GM19238 (cell line): ENCODE results near the gene ARHGAP4.

Experiments
- DNase-seq: peaks from one replicate; pipeline ENCODE4 v3.0.0; 2011; ENCODE audit warnings: low spot score; ENCODE audit not compliant: insufficient read length

ARHGAP4 gene

DNA sequence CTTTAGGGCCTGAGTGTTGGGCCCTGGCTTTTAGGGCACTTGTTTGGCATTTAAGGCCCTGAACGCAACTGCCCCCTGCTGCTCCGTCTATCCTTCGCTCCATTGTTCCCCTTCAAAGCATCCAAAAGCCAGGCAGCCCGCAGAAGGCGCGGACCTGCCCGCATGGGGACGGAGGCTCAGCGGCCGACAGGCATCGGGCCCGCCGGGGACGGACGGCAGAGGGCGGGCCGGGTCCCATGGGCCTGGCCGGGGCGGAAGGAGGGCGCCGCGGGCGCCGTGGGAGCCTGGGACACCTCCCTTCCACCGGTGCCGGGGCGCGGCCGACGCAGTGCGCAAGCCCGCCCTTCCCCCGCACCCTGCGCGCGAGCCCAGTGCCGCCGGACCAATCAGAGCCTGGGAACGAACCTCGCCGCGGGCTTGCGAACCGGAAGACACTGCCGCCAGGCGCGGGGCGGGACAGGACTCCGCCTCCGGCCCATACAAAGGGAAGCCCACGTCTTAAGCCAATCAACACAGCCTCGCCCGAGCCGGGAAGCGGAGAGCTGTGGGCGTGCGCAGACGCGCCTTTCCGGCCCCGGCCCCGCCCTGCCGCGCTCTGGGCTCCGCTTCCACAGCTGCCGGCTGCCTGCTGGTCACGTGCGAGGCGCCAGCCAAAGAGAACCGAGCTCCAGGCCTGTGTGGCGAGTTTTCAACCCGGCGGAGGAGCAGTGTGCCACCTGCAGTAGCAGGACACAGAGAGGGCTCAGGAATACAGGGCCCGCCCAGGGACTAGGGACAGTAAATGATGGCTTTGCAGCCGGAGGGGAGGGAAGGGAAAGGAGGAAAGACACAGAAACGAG, 2.1 kb upstream of the ARHGAP4 start:
- DNase-seq = peak; percentile 99

- no peak for DNase-seq
These were observed 1.5 kb upstream of the ARHGAP4 start for GRCh38 chrX:153927672-153927921.

- DNase-seq = peak; percentile 95
These were observed 1.0 kb upstream of the ARHGAP4 start for GRCh38 chrX:153926858-153927671.

- no peak for DNase-seq
These were observed 441 bp upstream of the ARHGAP4 start for GRCh38 chrX:153926552-153926857.

DNA sequence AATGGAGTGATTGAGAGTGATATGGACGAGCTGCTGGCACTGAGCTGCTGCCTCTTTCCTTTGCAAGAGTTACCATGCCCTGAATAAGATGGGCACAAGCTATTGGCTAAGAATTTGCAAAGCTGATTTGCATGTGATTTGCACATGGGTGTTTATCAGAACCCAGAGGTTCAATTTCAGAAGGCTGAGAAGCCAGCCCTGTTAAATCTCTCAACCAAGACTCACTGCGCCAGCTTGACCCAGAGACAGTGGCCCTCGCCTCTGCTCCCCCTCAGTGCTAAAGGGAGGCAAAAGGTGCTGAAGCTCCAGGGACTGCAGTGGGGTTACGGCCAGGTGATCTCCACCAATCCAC, 701 bp downstream of the ARHGAP4 start:
- DNase-seq = peak; percentile 35

DNA sequence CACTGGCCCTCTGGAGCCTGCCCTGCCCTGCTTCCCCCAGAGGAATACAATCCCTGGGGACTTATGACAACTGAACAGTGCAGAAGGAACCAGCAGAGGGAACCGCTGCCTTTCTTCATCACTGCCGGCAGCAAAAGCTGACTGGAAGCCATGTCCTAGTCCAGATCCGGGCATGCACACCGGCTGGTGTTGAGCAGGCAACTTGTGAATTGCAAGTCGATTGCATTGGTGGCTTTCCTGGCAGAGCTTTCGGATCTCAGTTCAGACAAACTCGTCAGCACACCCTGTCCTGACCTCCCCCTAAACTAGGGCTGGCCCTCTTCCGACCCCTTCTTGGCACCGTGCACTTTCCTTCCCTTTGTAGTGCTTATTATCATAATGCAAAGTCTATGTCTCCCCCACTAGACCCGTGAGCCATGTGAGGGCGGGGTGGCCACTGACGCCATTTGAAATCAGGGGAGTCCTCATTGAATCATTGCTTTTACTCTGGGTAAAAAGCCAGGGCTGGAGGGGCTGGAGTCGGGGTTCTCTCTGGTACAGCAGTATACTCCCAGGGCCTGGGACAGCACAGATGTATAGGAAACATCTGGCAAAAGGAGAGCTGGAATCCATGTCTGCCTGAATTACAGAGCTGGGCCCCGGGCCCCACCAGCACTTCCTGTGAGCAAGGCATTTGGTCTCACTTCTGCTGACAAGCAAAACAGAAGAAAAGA, 1.8 kb downstream of the ARHGAP4 start:
- peak; percentile 54 for DNase-seq

DNA sequence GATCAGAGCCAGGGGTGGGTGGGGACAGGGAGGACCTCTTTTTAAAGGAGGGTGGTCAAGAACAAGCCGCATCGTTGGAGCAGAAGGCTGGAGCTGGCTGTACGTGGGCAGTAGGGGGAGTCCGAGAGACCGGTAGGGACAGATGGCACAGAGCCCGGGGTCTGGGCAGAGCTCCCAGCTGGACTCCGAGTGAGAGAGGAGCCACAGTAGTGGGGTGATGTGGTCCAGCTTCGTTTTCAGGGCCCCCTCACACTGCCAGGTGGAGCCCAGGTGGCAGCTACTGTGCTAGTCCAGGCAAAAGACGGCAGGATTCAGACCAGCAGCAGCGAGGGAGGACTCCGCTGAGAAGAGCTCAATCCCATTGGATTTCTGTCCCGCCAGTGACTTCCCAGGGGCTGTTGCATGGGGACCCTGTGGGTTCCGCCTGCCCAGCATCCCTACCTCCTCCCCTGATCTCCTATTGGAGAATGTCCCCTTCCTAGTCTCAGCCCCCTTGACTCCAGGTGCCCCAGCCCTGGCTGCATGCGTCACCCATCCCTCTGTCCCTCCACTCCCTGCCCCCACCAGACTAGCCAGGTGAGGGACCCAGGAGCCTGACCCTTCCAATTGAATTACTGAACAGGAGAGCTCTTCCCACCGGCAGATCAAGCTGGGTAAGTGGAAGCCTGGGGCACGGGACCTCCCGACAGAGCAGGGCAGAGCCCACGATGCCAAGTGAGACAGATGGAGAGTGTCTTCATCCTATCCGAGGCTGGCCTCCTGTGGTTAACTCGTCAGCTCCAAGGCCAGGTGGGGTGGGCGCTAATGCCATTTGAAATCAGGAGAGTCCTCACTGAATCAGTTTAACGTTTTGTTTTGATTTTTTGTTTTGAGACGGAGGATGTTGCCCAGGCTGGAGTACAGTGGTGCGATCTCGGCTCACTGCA, 2.9 kb downstream of the ARHGAP4 start:
- DNase-seq = no peak

- DNase-seq = no peak
These were observed 4.3 kb downstream of the ARHGAP4 start for GRCh38 chrX:153921511-153922446.

DNA sequence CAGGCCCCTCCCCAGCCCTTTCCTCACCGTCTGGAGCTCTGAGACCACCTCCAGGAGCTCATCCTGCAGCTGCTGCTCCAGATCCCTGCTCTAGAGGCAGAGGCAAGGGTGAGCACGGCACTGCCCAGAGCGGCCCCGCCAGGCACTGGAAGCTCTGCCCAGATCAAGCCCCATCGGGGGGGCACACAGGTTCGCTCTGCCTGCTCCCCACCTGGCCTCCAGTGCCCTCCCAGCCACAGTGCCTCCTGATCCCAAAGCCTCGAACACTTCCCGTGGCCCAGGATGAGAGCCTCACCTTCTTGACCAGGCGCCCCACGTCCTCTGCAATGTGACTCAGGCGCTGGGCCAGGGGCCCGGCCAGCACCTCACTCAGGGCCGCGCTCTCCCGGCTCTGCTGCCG, 5.0 kb downstream of the ARHGAP4 start:
- DNase-seq = no peak

- DNase-seq = no peak
These were observed 5.5 kb downstream of the ARHGAP4 start for GRCh38 chrX:153920546-153920945.

- DNase-seq = no peak
These were observed 6.8 kb downstream of the ARHGAP4 start for GRCh38 chrX:153919281-153919680.

- no peak for DNase-seq
These were observed 8.2 kb downstream of the ARHGAP4 start for GRCh38 chrX:153917869-153918268.

- no peak for DNase-seq
These were observed 12.4 kb downstream of the ARHGAP4 start for GRCh38 chrX:153913701-153914100.

DNA sequence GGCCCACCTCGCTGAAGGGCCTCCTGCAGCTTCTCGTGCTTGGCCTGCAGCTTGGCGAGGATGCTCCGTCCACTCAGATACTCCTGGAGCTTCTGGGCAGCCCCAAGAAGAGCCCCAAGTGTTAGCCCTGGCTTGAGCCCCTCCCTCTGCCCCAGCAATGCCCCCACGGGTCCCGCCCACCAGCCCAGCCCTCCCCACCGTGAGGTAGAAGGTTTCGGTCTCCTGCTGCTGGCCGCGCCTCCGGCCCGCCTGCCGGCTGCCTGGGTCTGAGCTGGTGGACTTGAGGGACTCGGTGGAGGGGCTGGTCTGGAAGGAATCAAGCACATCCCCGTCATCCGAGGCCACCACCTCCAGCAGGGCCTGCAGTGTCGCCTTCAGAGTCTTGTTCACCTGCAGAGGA, 12.9 kb downstream of the ARHGAP4 start:
- DNase-seq = no peak

DNA sequence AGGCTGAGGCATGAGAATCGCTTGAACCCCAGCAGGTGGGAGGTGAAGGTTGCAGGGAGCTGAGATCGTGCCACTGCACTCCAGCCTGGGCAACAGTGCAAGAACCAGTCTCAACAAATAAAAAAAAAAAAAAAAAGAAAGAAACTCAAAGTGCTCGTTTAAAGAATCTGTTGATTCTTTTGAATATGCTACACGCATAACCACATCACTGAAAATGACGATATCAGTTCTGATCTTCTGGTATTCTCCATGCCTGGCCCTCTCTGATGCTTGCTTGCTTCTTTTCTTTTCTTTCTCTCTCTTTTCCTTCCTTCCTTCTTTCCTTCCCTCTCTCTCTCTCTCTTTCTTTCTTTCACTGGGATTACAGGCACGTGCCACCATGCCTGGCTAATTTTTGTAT, 14.3 kb downstream of the ARHGAP4 start:
- DNase-seq = no peak

- no peak for DNase-seq
These were observed 15.6 kb downstream of the ARHGAP4 start for GRCh38 chrX:153910446-153910845.

DNA sequence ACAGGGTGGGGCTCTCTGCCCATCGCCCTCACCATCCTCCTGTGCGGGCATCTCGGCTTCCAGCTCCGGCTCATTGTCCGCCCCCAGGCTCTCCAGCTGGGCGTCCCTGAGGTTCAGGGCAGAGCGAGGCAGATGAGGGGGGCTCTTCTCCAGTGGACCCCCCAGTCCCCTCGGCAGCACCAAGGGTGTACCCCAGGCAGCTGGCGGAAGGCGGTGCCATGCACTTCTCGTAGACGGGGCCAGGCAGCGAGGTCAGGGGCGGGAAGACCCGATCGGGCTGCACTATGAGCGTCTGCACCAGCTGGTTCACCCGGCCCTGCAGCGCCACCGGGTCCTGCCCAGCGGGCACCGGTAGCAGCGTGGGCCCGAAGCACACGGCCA, 16.1 kb downstream of the ARHGAP4 start:
- DNase-seq = no peak

DNA sequence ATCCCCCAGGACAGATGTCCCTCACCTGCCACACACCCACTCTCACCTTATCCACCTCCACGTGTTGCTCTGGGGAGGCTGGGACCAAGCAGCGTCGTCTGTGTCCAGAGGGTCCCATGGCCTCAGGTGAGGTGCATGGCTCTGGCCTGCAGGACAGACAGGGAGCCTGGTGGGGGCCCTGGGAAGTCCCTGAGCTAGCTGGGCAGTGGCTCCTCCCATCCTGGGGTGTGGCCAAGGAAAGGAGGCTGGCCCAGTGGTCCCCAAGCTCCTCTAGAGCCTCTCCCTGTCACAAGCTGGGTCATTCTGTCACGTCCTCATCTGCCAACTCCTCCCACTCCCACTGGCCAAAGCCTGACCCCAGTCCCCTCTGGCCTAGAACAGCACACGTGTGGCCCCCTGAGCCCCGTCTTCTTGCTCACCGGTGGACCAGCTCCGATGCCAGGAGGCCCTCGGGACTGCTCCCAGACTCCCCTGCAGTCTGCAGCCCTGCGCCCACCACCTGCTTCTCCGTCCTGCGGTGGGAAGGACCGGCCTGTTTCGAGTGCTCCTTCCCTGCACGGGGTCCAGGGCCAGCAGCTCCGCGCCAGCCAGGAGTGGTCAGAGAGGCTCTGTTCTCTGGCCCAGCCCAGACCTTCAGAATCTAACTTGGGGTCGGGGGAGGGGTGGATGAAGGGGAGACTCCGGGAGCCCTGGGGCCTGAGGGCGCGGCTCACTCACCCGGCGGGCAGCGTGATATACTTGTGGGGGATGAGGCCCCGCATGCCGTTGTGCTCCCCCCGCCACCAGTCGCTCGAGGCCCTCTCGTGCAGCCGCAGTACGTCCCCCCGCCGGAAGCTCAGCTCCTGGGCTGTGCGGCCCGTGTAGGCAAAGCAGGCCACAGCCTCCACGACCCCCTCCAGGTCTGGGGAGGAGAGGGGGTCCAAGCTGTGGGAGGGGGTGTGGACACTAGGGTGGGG, 16.8 kb downstream of the ARHGAP4 start:
- peak; percentile 41 for DNase-seq

GRCh38 chrX:153908219-153908860, 17.7 kb downstream of the ARHGAP4 start:
- no peak for DNase-seq
